ENCODE results near the gene ARHGAP4. TPM values are rescaled to one million over a fixed set of nuclear protein-coding genes. Genes with fewer than 3 reads are reported as not detected.

Gene ARHGAP4
- total and polyA plus RNA-seq, 3 donors from 2014 or later: 25.6 to 41.3 (median 34.6) TPM

DNA sequence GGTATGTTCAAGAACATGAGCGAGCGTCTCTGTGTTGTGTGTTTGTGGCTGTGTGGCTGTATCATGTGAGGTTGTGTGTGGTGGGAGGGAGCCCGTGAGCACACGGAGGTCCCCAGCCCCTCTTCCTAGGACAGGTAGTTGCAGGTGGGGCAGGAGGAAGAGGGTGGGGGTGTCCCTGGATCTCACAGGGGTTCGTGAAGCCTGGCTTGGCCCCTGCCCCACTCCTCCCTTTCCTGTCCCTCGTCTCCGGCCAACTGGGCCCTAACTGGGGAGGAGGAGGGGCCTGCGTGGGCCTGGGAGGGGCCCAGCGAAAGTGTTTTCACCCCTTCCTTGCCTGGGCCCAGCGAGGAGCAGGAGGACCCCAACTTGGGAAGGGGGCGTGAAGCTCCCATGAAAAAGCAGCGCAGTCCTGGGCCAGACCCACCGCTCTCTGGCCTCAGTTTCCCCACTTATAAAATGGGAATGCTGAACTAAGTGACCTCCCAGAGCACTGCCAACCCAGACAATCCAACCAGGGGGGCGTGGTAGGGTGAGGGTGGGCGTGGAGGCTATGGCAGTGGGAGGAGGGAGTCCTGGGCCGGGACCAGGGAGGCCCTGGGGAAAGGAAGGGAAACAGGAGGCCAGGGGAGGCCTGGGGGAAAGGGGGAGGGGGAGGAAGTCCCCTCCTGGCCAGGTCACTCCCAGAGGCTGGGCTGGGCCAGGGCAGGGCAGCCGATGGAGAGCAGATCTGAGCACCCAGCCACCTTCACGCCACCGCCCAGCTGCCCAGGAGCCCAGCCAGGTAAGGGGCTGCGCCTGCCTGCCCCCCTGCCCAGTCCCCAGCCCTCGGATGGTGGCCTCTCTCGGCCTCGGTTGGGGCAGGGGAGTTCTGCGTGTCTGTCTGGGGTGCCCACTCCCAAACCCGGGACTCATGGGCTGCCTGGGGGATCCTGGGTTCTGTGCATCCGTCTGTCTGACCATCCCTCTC is 21.8 kb downstream of the ARHGAP4 start, which contains the start of gene AVPR2:
TSS of gene AVPR2 (plus strand) at position 683 of the 967 bp plus-strand sequence. CDS start 473 bp downstream, outside the sequence.
- no peak for TF ChIP-seq POLR2A (IDR thresholded peaks at IDR 0.05)
- TF ChIP-seq, protein P1, sequence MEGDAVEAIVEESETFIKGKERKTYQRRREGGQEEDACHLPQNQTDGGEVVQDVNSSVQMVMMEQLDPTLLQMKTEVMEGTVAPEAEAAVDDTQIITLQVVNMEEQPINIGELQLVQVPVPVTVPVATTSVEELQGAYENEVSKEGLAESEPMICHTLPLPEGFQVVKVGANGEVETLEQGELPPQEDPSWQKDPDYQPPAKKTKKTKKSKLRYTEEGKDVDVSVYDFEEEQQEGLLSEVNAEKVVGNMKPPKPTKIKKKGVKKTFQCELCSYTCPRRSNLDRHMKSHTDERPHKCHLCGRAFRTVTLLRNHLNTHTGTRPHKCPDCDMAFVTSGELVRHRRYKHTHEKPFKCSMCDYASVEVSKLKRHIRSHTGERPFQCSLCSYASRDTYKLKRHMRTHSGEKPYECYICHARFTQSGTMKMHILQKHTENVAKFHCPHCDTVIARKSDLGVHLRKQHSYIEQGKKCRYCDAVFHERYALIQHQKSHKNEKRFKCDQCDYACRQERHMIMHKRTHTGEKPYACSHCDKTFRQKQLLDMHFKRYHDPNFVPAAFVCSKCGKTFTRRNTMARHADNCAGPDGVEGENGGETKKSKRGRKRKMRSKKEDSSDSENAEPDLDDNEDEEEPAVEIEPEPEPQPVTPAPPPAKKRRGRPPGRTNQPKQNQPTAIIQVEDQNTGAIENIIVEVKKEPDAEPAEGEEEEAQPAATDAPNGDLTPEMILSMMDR (IDR thresholded peaks at IDR 0.05): no peak
- intact Hi-C loops (cut with DNase I; ENCODE audit: low total_unique reads): no loop called here
- Histone ChIP-seq H3K27ac (no peak within 1 kb of the TSS), H3K9me3 (no peaks in the 10 kb centered on the region), H3K27me3 (no peaks in the 10 kb centered on the region), H3K36me3 (ENCODE audit: low read depth, missing control alignments) (no peaks in the 10 kb centered on the region), H3K4me3 (no peak within 1 kb of the TSS), H3K4me1 (peaks cover 3% of the 10 kb centered on the region)
- 29 to 52% methylated on average over 5 to 16 of the region's 26 CpGs for WGBS, 2 donors
- no peak for DNase-seq

DNA sequence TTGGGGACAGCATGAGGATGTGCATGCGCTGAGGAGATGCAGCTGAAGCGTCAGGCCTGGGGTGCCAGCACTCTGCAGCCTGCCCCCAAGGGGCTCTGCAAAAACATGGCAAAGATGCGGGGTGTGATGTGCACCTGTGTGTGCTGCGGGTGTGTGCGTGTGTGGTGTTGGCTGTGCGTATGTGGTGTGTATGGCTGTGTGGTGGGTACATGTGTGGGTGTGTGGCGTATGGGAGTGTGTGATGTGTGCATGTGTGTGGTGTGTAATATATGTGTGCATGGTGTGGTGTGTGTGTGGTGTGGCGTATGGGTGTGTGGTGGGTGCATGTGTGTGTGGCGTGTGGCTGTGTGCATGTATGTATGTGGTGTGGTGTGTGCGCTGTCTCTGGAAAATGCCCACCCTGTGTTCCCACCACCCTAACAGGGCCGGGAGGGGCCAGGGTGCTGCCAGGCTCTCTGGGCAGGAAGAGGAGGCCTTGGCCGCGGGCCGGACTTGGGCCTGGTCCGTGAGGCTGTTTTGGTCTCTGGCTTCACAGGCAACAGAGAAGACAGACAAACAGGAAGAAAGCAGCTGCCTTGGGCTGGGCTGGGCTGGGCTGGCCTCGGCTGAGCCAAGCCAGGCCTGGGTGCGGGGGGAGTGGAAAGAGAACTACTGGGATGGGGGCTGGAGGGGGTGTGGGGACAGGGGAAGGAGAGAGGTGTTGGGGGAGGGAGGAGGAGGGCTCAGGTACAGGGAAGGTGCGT is 22.7 kb downstream of the ARHGAP4 start:
- Histone ChIP-seq H3K27me3 (no peaks in the 10 kb centered on the region), H3K36me3 (ENCODE audit: low read depth, missing control alignments) (no peaks in the 10 kb centered on the region), H3K27ac (no peak overlapping the region), H3K4me3 (no peak overlapping the region), H3K9me3 (no peaks in the 10 kb centered on the region), H3K4me1 (peaks cover 3% of the 10 kb centered on the region)
- intact Hi-C loops (cut with DNase I; ENCODE audit: low total_unique reads): no loop called here
- no peak for DNase-seq
- TF ChIP-seq POLR2A (IDR thresholded peaks at IDR 0.05): no peak
- TF ChIP-seq, protein P1 (IDR thresholded peaks at IDR 0.05): no peak
- 70 to 75% methylated on average over 16 to 17 of the region's 18 CpGs for WGBS, 2 donors

DNA sequence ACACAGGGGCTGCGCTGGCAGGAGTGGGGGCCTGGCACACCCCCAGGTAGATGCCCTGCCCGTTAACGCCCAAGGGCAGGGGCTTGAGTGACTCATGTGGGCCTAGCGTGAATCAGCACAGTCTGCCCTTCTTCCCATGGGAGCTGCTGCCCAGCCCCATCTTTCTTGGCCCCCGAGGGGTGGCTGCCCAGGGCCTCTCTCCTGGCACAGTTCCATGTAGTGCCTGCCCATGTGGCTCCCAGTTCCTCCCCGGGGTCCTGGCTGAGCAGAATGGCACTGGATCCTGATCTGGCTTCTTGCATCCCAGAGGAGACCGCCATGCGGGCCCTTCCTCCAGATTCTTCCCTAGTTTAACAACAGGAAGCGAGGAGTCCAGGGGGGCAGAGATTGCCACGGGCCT is 23.7 kb downstream of the ARHGAP4 start:
- intact Hi-C loops (cut with DNase I; ENCODE audit: low total_unique reads): no loop called here
- Histone ChIP-seq H3K4me1 (peaks cover 3% of the 10 kb centered on the region), H3K9me3 (no peaks in the 10 kb centered on the region), H3K36me3 (ENCODE audit: low read depth, missing control alignments) (no peaks in the 10 kb centered on the region), H3K4me3 (no peak overlapping the region), H3K27ac (no peak overlapping the region), H3K27me3 (no peaks in the 10 kb centered on the region)
- WGBS, 2 donors: 55% methylated on average over 6 of the region's 10 CpGs; no CpG with 5 or more reads in 1 of the 2 donors
- TF ChIP-seq, protein P1 (IDR thresholded peaks at IDR 0.05): no peak
- no peak for TF ChIP-seq POLR2A (IDR thresholded peaks at IDR 0.05)
- DNase-seq: no peak

DNA sequence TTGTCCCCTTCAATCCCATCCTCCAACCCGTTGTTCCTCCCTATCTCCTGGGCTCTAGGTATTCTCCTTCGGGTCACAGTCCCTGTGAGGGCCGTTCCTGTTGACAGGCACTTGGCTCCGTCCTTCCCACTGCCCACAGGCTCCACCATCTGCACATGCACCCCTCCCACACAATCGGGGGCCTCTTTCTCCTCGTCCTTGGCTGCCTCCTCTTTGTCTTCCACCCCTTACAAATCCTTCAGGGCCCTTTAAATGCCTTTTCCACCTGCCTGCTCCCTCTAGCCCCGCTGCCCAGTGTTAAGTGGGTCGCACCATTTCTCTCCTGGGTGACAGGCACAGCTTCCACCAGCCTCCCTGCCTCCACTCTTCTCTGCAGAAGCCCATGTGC is 24.3 kb downstream of the ARHGAP4 start:
- 37 to 53% methylated on average over 8 of the region's 8 CpGs for WGBS, 2 donors
- Histone ChIP-seq H3K27ac (no peak overlapping the region), H3K4me1 (peaks cover 3% of the 10 kb centered on the region), H3K27me3 (no peaks in the 10 kb centered on the region), H3K4me3 (no peak overlapping the region), H3K36me3 (ENCODE audit: low read depth, missing control alignments) (no peaks in the 10 kb centered on the region), H3K9me3 (no peaks in the 10 kb centered on the region)
- TF ChIP-seq, protein P1 (IDR thresholded peaks at IDR 0.05): no peak
- TF ChIP-seq POLR2A (IDR thresholded peaks at IDR 0.05): no peak
- no peak for DNase-seq
- intact Hi-C loops (cut with DNase I; ENCODE audit: low total_unique reads): no loop called here

Measured in testis (tissue), 3 donors.